GM21515 (cell line): Measurements from ENCODE around the gene COX7B2.

Experiments used
- ATAC-seq: cut with Tn5 transposase; IDR thresholded peaks from one replicate; pipeline ENCODE4 v1.9.1; 2021; ENCODE audit not compliant: unreplicated experiment

Gene COX7B2

GRCh38 chr4:46730075-46730474 is 179.0 kb downstream of the COX7B2 start:
- no peak for ATAC-seq

- no peak for ATAC-seq
These were observed 189.0 kb downstream of the COX7B2 start for GRCh38 chr4:46720055-46720454.

- ATAC-seq, result no peak
These were observed 191.1 kb downstream of the COX7B2 start for GRCh38 chr4:46717950-46718349.

GRCh38 chr4:46715468-46715867 is 193.6 kb downstream of the COX7B2 start:
- ATAC-seq, result no peak

- ATAC-seq, result no peak
These were observed 210.2 kb downstream of the COX7B2 start for GRCh38 chr4:46698891-46699290.
